Pancreas (tissue), 10 donors: ENCODE measurements around the gene SLC1A2. TPM values are rescaled to one million over a fixed set of nuclear protein-coding genes. Genes with fewer than 3 reads are reported as not detected.

Experiments used
- ATAC-seq, 4 donors: fragments of 200-7000 bp; cut with Tn5 transposase; one replicate each; pipeline versions ENCODE4 v1.8.0 to v1.9.1; 2020; ENCODE audit warnings: mild to moderate bottlenecking in 4 of 4, moderate library complexity in 4 of 4
- DNase-seq, 6 donors: peaks; one replicate each; pipeline ENCODE4 v3.0.0-alpha.2; 2020
- FAIRE-seq: peaks from 2 replicates; lab custom pipeline; 2012; peaks lifted over from hg19 to GRCh38; lab: Jason Lieb, UNC
- H3K27ac ChIP-seq, 4 donors: fragments of 200-600 bp; sonication (generic); 1 replicate in 3 of 4; 2 replicates in 1 of 4; pipeline versions ENCODE4 v1.5.0 to v1.8.0; 2020
- H3K27me3 ChIP-seq, 4 donors: fragments of 200-600 bp; one replicate each; pipeline ENCODE4 v1.8.0; 2021
- H3K36me3 ChIP-seq, 3 donors: fragments of 200-600 bp; sonication (generic) in 1 of 3; one replicate each; pipeline versions ENCODE4 v1.5.0 to v1.8.0; 2020 to 2021
- H3K4me1 ChIP-seq, 3 donors: fragments of 200-600 bp; one replicate each; pipeline ENCODE4 v1.8.0; 2021
- H3K4me3 ChIP-seq, 4 donors: fragments of 200-600 bp; sonication (generic) in 2 of 4; one replicate each; pipeline versions ENCODE4 v1.5.0 to v1.8.0; 2020 to 2021
- H3K9me3 ChIP-seq, 4 donors: fragments of 200-600 bp; one replicate each; pipeline ENCODE4 v1.8.0; 2021
- WGBS, 2 donors: extraction: QIAGEN DNeasy Blood & Tissue Kit; methylation state at CpG; one replicate each; pipeline ENCODE4 v1.1.7; 2013; 5-methylcytosine and 5-hydroxymethylcytosine counted together
- intact Hi-C, 3 donors: fragments of 100-400 bp; cut with DNase I; formaldehyde crosslinking; loops; one replicate each; pipeline versions ENCODE4 v1.11.1 to v1.14.2; 2022
- polyA plus RNA-seq, 2 donors: library from polyadenylated mRNA; stranded (reverse); fragments of 200-250 nt; gene quantifications; one replicate each; pipeline ENCODE4 v1.2.3, GENCODE V29; 2013
- total RNA-seq, 6 donors: library from RNA; stranded (reverse); fragmentation: NEBNext Ultra II Directional in 4 of 6; extraction: Animal tissue kit (Norgen Biotek cat#: 25700) in 4 of 6; gene quantifications; one replicate each; pipeline versions ENCODE4 v1.2.1 to v1.2.4, GENCODE V29; 2021 to 2023
- TF ChIP-seq, protein P1 (sequence below), 4 donors: fragments of 200-600 bp; sonication (generic) in 3 of 4; IDR thresholded peaks; one replicate each; pipeline versions ENCODE4 v1.5.0 to v1.8.0; 2021; ENCODE audit warnings: antibody characterized with exemption in 4 of 4
- donor health status: healthy with polysubstance abuse.
- donor health status: DM: no; HTN: no; CAD: no; lungs with moderate emphysema.
- donor health status: DM: no; HTN: no; CAD: no.
- donor health status: control.
- donor health status: control.
- donor health status: Bipolar disorder and iron deficiency.
- donor health status: DM: yes; HTN: yes; CAD: no.
- donor health status: DM: no; HTN: no; CAD: no.
- donor health status: DM: no; HTN: no; CAD: no.
- donor health status: DM: yes; HTN: yes; CAD: no.

SLC1A2 gene
- total and polyA plus RNA-seq, 8 donors, result 4.7 to 62.5 (median 35.3) TPM

DNA sequence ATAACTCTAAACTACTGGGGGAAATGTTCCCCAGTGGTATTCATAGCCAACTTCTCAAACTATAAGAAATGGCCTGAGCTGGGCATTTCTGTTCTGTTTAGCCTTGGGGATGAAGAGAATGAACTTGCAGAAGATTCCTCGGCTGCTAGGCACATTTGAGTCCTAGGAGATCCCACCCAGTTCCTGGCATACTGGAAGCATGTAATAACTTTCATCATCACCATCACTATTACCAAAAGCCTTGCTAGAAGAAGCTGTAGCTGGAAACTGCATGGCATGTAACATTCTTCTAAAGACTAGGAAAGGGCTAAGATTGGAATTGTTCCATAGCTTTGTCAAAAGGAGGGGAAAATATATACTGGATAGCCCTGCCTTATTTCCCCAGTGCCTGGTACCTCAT, 40.1 kb upstream of the SLC1A2 start:
- no peaks in the 10 kb centered on the region for H3K4me1 ChIP-seq
- WGBS, 2 donors, result 91 to 92% methylated on average over 1 of the region's 1 CpG
- FAIRE-seq, result no peak
- intact Hi-C loops, result no loop called here
- H3K4me3 ChIP-seq, result no peak overlapping the region
- no peak overlapping the region for H3K27ac ChIP-seq
- H3K9me3 ChIP-seq, result no peaks in the 10 kb centered on the region
- no peak for ATAC-seq
- no peaks in the 10 kb centered on the region for H3K27me3 ChIP-seq
- no peak for DNase-seq
- no peaks in the 10 kb centered on the region for H3K36me3 ChIP-seq
- TF ChIP-seq, protein P1, sequence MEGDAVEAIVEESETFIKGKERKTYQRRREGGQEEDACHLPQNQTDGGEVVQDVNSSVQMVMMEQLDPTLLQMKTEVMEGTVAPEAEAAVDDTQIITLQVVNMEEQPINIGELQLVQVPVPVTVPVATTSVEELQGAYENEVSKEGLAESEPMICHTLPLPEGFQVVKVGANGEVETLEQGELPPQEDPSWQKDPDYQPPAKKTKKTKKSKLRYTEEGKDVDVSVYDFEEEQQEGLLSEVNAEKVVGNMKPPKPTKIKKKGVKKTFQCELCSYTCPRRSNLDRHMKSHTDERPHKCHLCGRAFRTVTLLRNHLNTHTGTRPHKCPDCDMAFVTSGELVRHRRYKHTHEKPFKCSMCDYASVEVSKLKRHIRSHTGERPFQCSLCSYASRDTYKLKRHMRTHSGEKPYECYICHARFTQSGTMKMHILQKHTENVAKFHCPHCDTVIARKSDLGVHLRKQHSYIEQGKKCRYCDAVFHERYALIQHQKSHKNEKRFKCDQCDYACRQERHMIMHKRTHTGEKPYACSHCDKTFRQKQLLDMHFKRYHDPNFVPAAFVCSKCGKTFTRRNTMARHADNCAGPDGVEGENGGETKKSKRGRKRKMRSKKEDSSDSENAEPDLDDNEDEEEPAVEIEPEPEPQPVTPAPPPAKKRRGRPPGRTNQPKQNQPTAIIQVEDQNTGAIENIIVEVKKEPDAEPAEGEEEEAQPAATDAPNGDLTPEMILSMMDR (IDR thresholded peaks at IDR 0.05), result no peak

DNA sequence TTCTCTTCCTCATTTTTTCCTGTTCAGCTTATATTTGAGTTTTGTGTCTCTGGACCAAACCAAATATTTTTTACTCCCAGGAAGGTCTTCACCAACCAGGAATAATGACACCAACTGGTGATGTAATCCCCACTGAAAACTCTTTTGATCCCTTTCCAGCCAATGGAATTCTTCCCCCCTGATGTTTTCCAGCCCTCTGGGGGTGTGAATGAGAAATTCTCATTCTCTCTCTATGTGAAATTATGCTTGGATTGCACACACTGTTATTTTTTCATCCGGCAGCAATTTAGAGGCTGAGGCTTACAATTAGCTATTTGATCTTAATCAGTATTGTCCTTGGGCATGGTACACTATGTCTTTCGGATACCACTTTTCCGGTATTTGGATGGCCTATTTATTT, 39.5 kb upstream of the SLC1A2 start:
- H3K4me3 ChIP-seq, result no peak overlapping the region
- no peak for ATAC-seq
- DNase-seq, result no peak
- no peaks in the 10 kb centered on the region for H3K36me3 ChIP-seq
- no peak overlapping the region for H3K27ac ChIP-seq
- no peaks in the 10 kb centered on the region for H3K4me1 ChIP-seq
- TF ChIP-seq, protein P1 (IDR thresholded peaks at IDR 0.05), result no peak
- no peak for FAIRE-seq
- intact Hi-C loops, result no loop called here
- H3K9me3 ChIP-seq, result no peaks in the 10 kb centered on the region
- 51 to 67% methylated on average over 3 of the region's 3 CpGs for WGBS, 2 donors
- no peaks in the 10 kb centered on the region for H3K27me3 ChIP-seq

DNA sequence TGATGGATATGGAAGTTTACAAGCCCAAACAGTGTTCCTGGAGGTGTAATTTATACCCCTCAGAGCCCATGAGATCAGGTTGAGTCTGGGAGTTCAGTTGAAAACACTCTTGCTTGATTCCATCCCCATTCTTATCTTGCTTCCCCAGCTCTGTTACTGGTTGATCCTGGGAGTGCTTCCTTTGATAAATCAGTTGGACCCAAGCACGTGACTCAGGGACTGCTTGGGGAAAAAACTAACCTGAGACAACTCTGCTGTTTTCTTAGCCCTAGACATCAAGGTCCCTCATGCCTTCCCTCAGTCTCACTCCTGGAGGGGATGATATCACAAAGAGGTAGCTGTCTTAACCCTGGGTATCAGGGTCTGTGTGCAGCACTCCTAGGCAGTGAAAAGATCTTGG, 35.0 kb upstream of the SLC1A2 start:
- no peak for FAIRE-seq
- H3K27ac ChIP-seq, result no peak overlapping the region
- no peaks in the 10 kb centered on the region for H3K4me1 ChIP-seq
- no peaks in the 10 kb centered on the region for H3K36me3 ChIP-seq
- H3K27me3 ChIP-seq, result no peaks in the 10 kb centered on the region
- ATAC-seq, result no peak
- TF ChIP-seq, protein P1 (IDR thresholded peaks at IDR 0.05), result no peak
- DNase-seq, result no peak
- intact Hi-C loops, result no loop called here
- H3K9me3 ChIP-seq, result no peaks in the 10 kb centered on the region
- no peak overlapping the region for H3K4me3 ChIP-seq
- WGBS, 2 donors, result 53 to 58% methylated on average over 1 of the region's 1 CpG

DNA sequence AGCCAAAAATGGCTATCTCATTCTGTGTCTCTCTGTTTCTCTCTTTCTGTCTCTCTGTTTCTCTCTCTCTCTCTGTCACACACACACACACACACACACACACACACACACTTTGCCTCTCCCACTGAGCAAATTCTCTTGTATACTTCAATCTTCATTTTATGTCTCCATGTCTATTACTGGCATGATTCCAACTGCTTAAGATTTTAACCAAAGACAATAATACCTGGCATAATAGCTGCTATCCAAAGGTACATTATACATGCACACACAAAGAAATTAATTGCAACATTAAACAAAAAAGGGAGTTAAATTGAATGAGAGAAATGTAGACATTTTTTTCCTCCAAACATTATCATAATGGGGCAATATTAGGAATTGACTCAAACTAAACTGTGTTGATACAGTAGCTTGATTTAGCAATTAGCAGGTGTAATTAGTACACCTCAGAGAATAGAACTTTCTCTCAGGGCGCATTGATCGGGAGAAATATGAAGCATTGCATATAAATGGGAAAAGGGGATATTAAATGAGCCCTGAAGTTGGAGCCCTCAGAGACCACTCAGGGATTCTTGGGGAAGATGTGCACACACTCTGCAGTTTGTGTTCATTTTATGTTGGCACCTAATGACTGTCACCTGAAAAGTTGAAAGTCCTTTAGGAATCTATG, 17.4 kb upstream of the SLC1A2 start:
- no peak for DNase-seq
- H3K27ac ChIP-seq, result no peak overlapping the region
- H3K4me1 ChIP-seq, result no peaks in the 10 kb centered on the region
- WGBS, 2 donors, result 84 to 88% methylated on average over 2 of the region's 2 CpGs
- ATAC-seq, result no peak
- no peak overlapping the region for H3K4me3 ChIP-seq
- H3K36me3 ChIP-seq, result no peaks in the 10 kb centered on the region
- intact Hi-C loops, result no loop called here
- H3K27me3 ChIP-seq, result no peaks in the 10 kb centered on the region
- H3K9me3 ChIP-seq, result no peaks in the 10 kb centered on the region
- TF ChIP-seq, protein P1 (IDR thresholded peaks at IDR 0.05), result no peak
- no peak for FAIRE-seq

DNA sequence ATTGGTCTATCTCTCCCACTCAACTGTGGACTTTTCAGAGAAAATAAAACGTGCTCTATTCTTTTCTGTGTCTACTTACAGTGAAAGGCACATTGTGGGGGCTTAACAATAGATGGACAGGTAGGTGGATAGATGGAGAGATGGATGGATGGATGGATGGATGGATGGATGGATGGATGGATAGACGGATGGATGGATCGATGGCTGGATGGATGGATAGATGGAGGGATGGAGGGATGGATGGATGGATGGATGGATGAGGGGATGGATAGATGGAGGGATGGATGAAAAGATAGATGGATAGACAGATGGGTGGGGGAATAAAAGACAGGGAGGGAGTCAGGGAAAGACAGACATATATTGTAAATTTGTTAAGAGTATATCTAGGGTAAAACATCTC, 14.2 kb upstream of the SLC1A2 start:
- Histone ChIP-seq H3K27ac (no peak overlapping the region), H3K9me3 (no peaks in the 10 kb centered on the region), H3K36me3 (no peaks in the 10 kb centered on the region), H3K4me1 (no peaks in the 10 kb centered on the region), H3K27me3 (no peaks in the 10 kb centered on the region), H3K4me3 (no peak overlapping the region)
- DNase-seq, result no peak
- intact Hi-C loops, result no loop called here
- 49 to 67% methylated on average over 3 of the region's 3 CpGs for WGBS, 2 donors
- no peak for FAIRE-seq
- no peak for ATAC-seq
- TF ChIP-seq, protein P1 (IDR thresholded peaks at IDR 0.05), result no peak
